ENCODE measurements around the gene OR2V2. TPM values are rescaled to one million over a fixed set of nuclear protein-coding genes. Genes with fewer than 3 reads are reported as not detected.
A peak's percentile ranks its signal among the peaks of the same experiment; 100 is the strongest.

The OR2V2 gene
- total RNA-seq, 1 donor = not detected

GRCh38 chr5:181189962-181190710 is 42.8 kb downstream of the OR2V2 start:
- DNase-seq (ENCODE audit: low read depth) = no peak
- no peak for TF ChIP-seq CTCF (IDR thresholded peaks at IDR 0.05; ENCODE audit: insufficient read depth, low read length)
- H3K4me3 ChIP-seq (ENCODE audit: low read depth, low read length) = peak overlapping the region; percentile 91

GRCh38 chr5:181190711-181191525 is 43.5 kb downstream of the OR2V2 start:
- DNase-seq (ENCODE audit: low read depth) = peak; percentile 39
- no peak for TF ChIP-seq CTCF (IDR thresholded peaks at IDR 0.05; ENCODE audit: insufficient read depth, low read length)
- peak overlapping the region; percentile 91 for H3K4me3 ChIP-seq (ENCODE audit: low read depth, low read length)

GRCh38 chr5:181191526-181192336 is 44.3 kb downstream of the OR2V2 start:
- peak; percentile 95 for DNase-seq (ENCODE audit: low read depth)

GRCh38 chr5:181192337-181193046 is 45.1 kb downstream of the OR2V2 start:
- no peak for TF ChIP-seq CTCF (IDR thresholded peaks at IDR 0.05; ENCODE audit: insufficient read depth, low read length)
- DNase-seq (ENCODE audit: low read depth) = no peak
- H3K4me3 ChIP-seq (ENCODE audit: low read depth, low read length) = peak overlapping the region; percentile 88

More at GRCh38 chr5:181191526-181192336, 44.3 kb downstream of the OR2V2 start:
- peak overlapping the region; percentile 91 for H3K4me3 ChIP-seq (ENCODE audit: low read depth, low read length)
- no peak for TF ChIP-seq CTCF (IDR thresholded peaks at IDR 0.05; ENCODE audit: insufficient read depth, low read length)

- no peak overlapping the region for H3K4me3 ChIP-seq (ENCODE audit: low read depth, low read length)
- TF ChIP-seq CTCF (IDR thresholded peaks at IDR 0.05; ENCODE audit: insufficient read depth, low read length) = no peak
Observed at GRCh38 chr5:181193656-181194055, 46.3 kb downstream of the OR2V2 start.

More at GRCh38 chr5:181193656-181194055, 46.3 kb downstream of the OR2V2 start:
- no peak for DNase-seq (ENCODE audit: low read depth)

All from fibroblast of the aortic adventitia (primary cell).